ENCODE measurements around the gene TMEM156.

DNA sequence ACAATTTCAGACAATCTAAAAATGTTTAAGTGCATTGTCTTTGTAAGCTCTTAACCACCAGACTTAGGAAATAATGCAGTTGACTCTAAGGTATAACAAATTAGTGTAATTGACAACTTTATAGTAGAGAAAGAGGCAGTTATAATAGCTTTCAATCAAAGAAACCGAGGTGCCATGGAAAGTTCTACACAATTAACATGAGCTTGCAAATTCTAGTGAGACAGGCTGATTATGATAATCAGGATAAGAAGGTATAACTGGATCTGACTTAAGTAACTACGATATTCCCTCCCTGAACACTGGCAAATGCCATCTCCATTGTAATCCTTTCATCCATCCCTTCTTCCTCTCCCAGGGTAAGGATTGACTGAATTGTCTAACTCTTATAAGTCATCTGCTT lies 18.4 kb upstream of the TMEM156 start:
- TF ChIP-seq, protein P1, sequence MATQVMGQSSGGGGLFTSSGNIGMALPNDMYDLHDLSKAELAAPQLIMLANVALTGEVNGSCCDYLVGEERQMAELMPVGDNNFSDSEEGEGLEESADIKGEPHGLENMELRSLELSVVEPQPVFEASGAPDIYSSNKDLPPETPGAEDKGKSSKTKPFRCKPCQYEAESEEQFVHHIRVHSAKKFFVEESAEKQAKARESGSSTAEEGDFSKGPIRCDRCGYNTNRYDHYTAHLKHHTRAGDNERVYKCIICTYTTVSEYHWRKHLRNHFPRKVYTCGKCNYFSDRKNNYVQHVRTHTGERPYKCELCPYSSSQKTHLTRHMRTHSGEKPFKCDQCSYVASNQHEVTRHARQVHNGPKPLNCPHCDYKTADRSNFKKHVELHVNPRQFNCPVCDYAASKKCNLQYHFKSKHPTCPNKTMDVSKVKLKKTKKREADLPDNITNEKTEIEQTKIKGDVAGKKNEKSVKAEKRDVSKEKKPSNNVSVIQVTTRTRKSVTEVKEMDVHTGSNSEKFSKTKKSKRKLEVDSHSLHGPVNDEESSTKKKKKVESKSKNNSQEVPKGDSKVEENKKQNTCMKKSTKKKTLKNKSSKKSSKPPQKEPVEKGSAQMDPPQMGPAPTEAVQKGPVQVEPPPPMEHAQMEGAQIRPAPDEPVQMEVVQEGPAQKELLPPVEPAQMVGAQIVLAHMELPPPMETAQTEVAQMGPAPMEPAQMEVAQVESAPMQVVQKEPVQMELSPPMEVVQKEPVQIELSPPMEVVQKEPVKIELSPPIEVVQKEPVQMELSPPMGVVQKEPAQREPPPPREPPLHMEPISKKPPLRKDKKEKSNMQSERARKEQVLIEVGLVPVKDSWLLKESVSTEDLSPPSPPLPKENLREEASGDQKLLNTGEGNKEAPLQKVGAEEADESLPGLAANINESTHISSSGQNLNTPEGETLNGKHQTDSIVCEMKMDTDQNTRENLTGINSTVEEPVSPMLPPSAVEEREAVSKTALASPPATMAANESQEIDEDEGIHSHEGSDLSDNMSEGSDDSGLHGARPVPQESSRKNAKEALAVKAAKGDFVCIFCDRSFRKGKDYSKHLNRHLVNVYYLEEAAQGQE (tag by site-specific recombination; IDR thresholded peaks at IDR 0.05), result no peak
- TF ChIP-seq, protein P2, sequence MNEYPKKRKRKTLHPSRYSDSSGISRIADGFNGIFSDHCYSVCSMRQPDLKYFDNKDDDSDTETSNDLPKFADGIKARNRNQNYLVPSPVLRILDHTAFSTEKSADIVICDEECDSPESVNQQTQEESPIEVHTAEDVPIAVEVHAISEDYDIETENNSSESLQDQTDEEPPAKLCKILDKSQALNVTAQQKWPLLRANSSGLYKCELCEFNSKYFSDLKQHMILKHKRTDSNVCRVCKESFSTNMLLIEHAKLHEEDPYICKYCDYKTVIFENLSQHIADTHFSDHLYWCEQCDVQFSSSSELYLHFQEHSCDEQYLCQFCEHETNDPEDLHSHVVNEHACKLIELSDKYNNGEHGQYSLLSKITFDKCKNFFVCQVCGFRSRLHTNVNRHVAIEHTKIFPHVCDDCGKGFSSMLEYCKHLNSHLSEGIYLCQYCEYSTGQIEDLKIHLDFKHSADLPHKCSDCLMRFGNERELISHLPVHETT (tag by site-specific recombination; IDR thresholded peaks at IDR 0.05), result no peak
- TF ChIP-seq YY1 (tag by site-specific recombination; IDR thresholded peaks at IDR 0.05) (no peak), ZNF48 (tag by site-specific recombination; IDR thresholded peaks at IDR 0.05) (no peak)
